NB4 (cell line): Measurements from ENCODE around the gene SUSD6.

Experiments used
- DNase-seq: peaks from one replicate; pipeline ENCODE4 v3.0.0; 2010; ENCODE audit warnings: low read depth
- H3K4me3 ChIP-seq: one replicate; pipeline ENCODE4 v1.5.1; 2011; ENCODE audit warnings: mild to moderate bottlenecking, low read depth, low read length, moderate library complexity
- MYC ChIP-seq: IDR thresholded peaks from 2 replicates; pipeline ENCODE4 v1.6.1; 2011; ENCODE audit warnings: low read depth, low read length
- POLR2A ChIP-seq: IDR thresholded peaks from 2 replicates; pipeline ENCODE4 v1.6.1; 2011; ENCODE audit warnings: mild to moderate bottlenecking; ENCODE audit not compliant: insufficient read length; ENCODE audit errors: extremely low read depth
- TF ChIP-seq, protein P1 (sequence below): IDR thresholded peaks from one replicate; pipeline ENCODE4 v1.5.1; 2012; ENCODE audit warnings: low read depth, low read length
- TF ChIP-seq, protein P2 (sequence below): IDR thresholded peaks from 2 replicates; pipeline ENCODE4 v1.6.1; 2011; ENCODE audit warnings: low read depth, low read length

The SUSD6 gene

DNA sequence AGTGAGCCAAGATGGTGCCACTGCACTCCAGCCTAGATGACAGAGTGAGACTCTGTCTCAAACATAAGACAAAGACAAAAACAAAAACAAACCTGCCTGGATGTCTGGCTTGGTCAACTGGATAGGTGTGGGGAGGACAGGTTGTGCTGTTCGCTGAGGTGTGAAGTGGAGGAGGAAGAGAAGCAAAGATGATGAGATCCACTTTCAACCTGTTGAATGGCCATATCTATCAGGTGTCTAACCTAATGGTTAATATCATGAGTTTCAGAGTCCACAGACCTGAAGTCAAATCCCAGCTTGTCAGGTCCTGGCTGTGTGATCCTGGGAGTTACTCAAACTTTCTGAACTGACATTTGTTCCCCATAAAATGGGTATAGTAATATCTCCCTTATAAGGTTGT lies 27.0 kb upstream of the SUSD6 start:
- no peak overlapping the region for H3K4me3 ChIP-seq
- no peak for TF ChIP-seq MYC
- TF ChIP-seq, protein P1, sequence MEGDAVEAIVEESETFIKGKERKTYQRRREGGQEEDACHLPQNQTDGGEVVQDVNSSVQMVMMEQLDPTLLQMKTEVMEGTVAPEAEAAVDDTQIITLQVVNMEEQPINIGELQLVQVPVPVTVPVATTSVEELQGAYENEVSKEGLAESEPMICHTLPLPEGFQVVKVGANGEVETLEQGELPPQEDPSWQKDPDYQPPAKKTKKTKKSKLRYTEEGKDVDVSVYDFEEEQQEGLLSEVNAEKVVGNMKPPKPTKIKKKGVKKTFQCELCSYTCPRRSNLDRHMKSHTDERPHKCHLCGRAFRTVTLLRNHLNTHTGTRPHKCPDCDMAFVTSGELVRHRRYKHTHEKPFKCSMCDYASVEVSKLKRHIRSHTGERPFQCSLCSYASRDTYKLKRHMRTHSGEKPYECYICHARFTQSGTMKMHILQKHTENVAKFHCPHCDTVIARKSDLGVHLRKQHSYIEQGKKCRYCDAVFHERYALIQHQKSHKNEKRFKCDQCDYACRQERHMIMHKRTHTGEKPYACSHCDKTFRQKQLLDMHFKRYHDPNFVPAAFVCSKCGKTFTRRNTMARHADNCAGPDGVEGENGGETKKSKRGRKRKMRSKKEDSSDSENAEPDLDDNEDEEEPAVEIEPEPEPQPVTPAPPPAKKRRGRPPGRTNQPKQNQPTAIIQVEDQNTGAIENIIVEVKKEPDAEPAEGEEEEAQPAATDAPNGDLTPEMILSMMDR = no peak
- TF ChIP-seq POLR2A = no peak
- TF ChIP-seq, protein P2, sequence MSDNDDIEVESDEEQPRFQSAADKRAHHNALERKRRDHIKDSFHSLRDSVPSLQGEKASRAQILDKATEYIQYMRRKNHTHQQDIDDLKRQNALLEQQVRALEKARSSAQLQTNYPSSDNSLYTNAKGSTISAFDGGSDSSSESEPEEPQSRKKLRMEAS = no peak
- no peak for DNase-seq

DNA sequence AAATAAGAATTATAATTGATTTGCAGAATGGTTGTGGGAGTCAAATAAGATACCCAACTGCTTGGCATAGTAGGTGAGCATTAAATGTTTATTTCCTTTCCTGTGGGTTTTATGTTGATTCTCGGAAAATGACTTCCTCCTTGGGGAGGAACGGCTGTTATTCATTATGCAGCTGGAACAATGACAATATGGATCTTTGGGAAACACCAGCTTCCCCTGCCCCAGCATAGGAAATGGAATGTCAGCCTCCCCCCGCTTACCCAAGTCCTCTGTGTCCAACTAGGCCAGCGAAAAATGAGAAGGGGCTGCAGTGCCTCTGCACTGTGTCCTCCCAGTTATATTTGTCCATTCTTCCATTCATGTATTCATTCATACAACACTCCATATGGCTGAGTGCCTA lies 25.0 kb upstream of the SUSD6 start:
- no peak overlapping the region for H3K4me3 ChIP-seq
- no peak for DNase-seq
- no peak for TF ChIP-seq MYC
- TF ChIP-seq, protein P2 = no peak
- no peak for TF ChIP-seq POLR2A
- TF ChIP-seq, protein P1 = no peak

DNA sequence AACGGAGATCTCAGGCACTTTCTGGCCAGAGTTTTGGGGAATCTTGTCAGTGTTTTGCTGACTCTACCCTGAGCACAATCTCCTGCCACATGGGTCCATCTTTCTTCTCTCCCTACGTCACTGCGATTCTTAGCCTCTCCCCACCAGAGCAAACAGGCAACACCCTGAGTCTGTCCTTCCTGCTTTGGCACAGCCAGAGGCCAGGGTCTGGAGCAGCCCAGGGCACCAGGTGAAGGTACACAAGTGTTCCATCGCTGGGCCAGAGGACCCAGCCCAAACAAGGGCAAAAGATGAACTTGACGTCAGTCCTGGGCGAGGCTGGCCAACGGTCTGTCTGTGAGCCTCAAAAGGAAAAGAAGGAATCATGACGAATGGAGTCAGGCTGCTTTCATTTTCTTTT lies 24.0 kb upstream of the SUSD6 start:
- TF ChIP-seq MYC (no peak), POLR2A (no peak)
- TF ChIP-seq, protein P2 = no peak
- TF ChIP-seq, protein P1 = no peak

DNA sequence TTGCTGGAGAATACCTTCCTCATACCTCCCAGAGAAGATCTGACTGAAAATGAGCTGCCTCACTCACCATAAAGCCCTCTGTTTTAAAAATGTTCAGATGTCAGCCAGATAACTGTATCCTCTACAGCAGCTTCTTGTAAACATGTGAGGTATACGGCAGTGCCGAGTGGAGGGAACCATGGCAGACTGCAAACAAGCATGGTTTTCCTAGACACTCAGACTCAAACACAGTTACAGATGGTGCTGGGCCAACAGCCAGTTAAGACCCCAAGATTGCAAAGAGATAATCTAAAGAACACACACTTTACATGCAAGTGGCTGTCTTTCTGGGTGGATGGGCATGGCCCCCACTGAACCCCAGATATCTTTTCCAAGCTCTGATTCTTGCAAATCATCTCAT lies 20.1 kb upstream of the SUSD6 start:
- DNase-seq = no peak
- H3K4me3 ChIP-seq = no peak overlapping the region
- no peak for TF ChIP-seq MYC
- TF ChIP-seq POLR2A = no peak
- TF ChIP-seq, protein P2 = no peak
- TF ChIP-seq, protein P1 = no peak

More for the DNA sequence above, 24.0 kb upstream of the SUSD6 start:
- H3K4me3 ChIP-seq = no peak overlapping the region
- DNase-seq = no peak

DNA sequence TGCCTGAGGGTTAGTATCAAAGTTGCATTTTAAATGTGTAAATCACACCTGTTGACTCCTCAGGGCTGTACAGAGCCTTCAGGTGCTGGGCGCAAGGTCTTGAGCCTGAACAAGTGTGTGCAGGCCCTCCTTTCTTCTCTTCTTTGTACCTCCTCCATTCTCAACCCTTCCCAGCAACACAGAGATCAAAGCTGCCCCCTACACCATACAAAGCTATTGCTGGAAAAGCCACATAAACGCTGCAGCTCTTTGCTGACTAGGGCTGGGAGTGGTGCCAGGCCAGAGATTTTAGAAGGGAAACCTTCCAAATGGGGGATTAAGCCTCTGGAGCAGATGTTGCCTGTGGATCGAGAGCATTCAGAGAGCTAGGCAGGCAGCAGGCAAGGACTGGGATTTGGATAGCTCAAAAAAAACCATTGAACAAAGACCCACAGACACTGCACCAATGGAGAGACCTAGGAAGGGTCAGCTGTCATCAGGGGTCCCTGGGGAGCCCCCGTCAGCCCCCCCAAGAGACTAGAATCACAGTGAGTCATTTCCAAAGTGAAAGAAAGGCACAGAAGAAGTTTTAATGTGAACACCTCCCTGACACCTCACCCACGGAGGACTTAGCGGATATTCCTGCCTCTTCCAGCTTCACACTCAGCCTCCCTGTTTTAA lies 18.2 kb upstream of the SUSD6 start:
- H3K4me3 ChIP-seq = no peak overlapping the region
- DNase-seq = no peak
- TF ChIP-seq, protein P1 = no peak
- TF ChIP-seq, protein P2 = no peak
- TF ChIP-seq POLR2A (no peak), MYC (no peak)
